ENCODE data around the gene CDO1.

Gene CDO1

DNA sequence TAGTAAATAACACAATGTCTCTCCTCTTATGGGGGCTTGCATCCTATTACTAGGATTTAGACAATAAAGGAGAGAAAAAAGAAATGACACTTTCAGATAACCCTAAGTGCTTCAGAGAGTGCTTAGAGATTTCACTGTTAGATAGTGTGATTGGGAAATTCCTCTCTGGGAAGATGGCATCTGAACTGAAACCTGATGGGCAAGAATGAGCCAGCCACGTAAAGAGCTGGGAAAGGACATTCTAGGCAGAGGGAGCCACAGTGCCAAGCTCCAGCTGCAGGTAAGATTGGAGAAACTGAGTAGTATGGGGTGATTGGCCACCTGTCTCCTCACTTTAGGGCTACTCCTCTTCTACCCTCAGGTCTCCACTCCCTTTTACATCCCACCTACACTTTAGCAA is 14.5 kb downstream of the CDO1 start:
- TF ChIP-seq, protein P1, sequence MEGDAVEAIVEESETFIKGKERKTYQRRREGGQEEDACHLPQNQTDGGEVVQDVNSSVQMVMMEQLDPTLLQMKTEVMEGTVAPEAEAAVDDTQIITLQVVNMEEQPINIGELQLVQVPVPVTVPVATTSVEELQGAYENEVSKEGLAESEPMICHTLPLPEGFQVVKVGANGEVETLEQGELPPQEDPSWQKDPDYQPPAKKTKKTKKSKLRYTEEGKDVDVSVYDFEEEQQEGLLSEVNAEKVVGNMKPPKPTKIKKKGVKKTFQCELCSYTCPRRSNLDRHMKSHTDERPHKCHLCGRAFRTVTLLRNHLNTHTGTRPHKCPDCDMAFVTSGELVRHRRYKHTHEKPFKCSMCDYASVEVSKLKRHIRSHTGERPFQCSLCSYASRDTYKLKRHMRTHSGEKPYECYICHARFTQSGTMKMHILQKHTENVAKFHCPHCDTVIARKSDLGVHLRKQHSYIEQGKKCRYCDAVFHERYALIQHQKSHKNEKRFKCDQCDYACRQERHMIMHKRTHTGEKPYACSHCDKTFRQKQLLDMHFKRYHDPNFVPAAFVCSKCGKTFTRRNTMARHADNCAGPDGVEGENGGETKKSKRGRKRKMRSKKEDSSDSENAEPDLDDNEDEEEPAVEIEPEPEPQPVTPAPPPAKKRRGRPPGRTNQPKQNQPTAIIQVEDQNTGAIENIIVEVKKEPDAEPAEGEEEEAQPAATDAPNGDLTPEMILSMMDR (conservative IDR thresholded peaks at IDR 0.05): no peak
- no peak overlapping the region for H3K27ac ChIP-seq

DNA sequence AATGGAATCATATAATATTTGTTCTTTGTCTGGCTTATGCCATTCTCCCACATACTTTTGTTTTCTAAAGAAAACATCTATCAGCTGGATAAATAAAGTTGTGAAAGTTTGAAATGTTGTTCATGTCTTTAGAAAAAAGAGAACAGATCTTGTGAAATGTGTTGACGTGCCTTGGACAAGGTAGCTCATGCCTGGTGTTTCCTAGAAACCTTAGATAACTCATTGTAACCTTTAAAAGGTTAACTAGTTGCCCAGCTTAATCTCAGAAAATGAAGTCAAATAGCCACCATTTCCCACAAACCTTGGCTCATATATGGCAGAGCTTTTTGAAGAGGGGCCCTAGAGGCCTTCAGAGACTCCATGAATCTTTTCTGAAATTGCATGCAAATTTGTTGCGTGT is 15.3 kb downstream of the CDO1 start:
- no peak overlapping the region for H3K27ac ChIP-seq
- TF ChIP-seq, protein P1 (conservative IDR thresholded peaks at IDR 0.05): no peak

DNA sequence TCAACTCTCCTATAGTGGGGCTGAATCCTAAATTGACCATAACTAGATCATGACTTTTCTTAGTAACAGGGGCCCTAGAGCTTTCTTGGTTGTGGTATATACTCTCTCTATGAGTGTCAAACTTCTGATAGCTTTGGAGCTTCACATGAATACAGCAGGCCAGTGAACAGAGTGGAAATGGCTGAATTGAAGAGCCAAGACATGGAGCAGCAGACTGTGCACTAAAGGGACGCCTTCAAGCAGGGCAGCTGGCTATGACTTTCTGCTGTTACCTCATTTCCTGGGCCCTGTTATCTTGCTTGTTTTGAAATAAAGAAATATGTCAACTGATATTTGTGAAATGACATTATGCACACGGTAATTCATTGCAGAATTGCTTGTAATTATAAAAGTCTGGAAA is 16.4 kb downstream of the CDO1 start:
- TF ChIP-seq, protein P1 (conservative IDR thresholded peaks at IDR 0.05): no peak
- H3K27ac ChIP-seq: peak overlapping the region; percentile 80

DNA sequence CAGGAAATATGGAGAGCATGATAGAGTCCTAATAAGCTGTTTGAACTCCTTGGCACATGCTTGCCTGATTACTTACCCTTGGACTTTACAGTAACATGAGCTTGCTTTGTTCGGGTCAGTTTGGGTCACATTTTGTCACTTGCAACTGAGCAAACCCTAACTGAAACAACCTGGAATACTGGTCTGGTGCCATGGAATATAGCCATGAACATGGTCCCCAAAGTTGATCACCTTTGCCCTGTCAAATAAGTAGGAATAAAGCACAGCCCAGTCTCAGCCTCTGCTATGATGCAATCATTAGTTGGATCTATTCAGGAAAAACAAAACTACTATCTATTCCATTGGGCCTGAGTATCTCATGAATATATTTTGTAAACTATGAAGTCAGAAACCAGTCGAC is 18.2 kb downstream of the CDO1 start:
- TF ChIP-seq, protein P1 (conservative IDR thresholded peaks at IDR 0.05): no peak
- peak overlapping the region; percentile 80 for H3K27ac ChIP-seq

DNA sequence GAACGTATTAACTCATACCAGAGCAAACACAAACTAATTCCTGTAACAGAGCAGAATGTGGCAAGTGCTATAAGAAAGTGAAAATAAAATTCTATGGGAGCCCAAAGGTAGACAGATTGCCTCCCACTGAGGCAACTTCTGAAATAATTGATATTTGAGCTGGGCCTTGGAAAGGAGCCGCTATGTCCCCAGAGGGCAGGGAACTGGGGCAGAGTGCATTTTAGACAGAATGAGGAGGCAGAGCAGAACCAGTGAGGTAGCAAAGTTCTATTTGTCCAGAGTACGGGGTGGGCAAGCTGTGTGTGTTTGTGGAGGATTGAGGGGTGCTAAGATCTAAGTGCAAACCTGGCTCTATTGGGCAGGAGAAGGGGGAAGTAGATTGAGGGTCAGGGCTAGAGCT is 19.8 kb downstream of the CDO1 start:
- TF ChIP-seq, protein P1 (conservative IDR thresholded peaks at IDR 0.05): no peak
- H3K27ac ChIP-seq: peak overlapping the region; percentile 80

DNA sequence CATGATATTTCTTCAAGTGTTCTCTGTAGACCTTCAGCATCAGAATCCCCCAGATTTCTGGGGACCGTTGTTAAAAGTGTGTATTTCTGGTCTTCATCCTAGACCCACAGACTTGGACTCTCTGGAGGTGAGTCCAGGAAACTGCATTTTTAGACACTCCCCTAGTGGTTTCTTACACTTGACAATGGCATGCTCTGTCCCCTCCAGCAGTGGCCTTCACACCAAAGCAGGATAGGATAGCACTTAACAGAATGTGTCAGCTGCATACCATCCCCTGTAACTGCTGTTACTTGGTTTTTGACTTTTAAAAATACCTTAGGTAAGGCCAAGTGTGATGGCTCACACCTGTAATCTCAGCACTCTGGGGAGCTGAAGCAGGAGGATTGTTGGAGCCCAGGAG is 20.8 kb downstream of the CDO1 start:
- no peak overlapping the region for H3K27ac ChIP-seq
- TF ChIP-seq, protein P1 (conservative IDR thresholded peaks at IDR 0.05): no peak

DNA sequence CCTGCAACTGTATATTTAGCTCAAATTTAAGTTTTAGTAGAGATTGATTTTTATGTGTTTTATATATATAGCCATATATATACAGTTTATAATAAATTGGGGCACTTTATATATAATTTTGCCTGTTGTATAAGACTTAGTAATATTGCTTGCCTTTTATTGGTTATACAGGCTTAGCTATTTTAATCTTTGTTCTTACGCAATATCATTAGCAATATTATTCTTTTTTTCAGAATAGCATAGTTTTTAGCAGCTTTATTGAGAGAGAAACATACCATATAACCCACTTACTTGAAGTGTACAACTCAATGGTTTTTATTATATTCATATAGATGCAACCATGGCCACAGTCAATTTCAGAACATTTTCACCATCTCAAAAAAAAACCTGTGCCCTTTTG is 28.0 kb downstream of the CDO1 start:
- no peak overlapping the region for H3K27ac ChIP-seq
- TF ChIP-seq, protein P1 (conservative IDR thresholded peaks at IDR 0.05): no peak

DNA sequence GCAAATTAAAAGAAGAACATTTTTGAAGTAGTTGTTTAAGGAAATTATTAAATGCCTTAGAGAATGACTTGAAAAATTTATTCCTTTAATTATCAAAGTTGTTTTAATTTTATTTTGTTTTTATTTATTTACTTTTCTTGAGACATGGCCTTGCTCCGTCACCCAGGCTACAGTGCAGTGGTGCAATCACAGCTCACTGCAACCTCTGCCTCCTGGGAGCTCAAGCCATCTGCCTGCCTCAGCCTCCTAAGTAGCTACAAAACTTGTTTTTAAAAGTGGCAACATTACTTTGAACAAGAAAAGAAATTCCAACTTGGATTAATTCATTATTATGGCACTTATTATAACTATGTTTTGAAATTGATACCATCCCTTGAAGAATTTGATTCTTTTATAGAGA is 29.0 kb downstream of the CDO1 start:
- H3K27ac ChIP-seq: no peak overlapping the region
- TF ChIP-seq, protein P1 (conservative IDR thresholded peaks at IDR 0.05): no peak

Measured in VCaP (cell line).